Muscle of arm (tissue), 12 donors: ENCODE measurements around the gene PNPLA2. TPM values are rescaled to one million over a fixed set of nuclear protein-coding genes. Genes with fewer than 3 reads are reported as not detected.

Experiments used
- DNase-seq: peaks from one replicate; pipeline ENCODE4 v3.0.0-alpha.2; 2013
- polyA plus RNA-seq, 12 donors: library from polyadenylated mRNA; unstranded; fragments of 120-200 nt; gene quantifications; one replicate each; pipeline ENCODE4 v1.2.1, GENCODE V29; 2013; ENCODE audit not compliant: insufficient read length in 12 of 12

The PNPLA2 gene
- polyA plus RNA-seq, 12 donors = 19.5 to 40.3 (median 23.8) TPM; not detected in 1

DNA sequence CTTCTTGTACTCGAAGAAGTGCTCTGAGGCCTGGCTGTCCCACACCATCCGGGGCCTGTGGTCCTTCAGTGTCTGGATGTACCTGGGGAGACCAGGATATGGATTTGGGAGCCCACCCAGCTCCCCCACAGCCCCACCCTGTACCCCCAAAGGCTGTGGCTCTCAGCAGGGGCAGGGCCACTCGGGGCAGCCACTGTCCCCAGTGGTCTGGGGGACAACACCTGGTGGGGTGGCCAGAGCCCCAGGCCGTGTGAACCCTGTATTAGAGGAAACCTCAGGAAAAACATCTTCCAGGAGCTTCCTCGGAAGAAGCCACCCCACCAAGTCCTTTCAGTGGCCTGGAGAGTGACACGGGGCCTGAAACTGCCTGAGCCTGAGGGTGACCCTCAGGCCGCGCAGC lies 51.7 kb downstream of the PNPLA2 start:
- no peak for DNase-seq

DNA sequence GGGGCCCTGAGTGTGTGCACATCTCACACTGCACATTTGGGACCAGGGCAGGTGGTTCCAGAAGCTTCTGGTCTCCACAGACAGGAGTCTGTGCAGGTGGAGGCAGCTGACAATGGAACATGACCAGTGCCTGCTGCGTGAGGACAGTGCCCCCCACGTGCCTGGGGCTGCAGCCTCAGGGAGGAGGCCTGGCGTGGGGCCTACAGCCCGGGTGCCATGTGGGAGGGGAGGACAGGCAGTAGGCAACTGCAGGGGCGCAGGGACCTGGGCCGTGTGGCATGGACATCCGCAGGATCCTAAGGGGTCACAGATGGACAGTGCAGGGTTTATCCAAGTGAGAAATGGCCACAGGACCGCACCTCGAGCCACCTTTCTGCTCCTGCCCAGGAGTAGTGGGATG lies 52.8 kb downstream of the PNPLA2 start:
- DNase-seq = no peak

DNA sequence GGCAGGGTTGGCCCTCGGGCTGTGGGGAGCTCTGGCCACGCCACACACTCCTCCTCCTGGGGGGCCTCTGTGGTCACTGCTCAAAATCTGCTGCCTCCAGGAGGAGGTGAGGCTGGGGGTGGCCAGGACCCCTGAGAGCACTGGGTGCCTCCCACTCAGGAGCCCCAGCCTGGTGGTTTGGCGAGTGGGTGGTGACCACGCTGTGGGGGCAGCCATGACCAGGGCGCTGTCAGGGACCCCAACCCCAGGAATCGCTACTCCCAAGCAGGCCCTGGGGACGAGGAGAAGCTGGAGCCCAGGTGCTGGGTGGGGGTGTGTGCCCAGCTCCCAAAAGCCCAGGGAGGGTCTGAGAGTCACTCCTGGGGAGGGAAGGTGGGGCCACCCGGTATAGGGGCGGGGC lies 54.1 kb downstream of the PNPLA2 start:
- no peak for DNase-seq

DNA sequence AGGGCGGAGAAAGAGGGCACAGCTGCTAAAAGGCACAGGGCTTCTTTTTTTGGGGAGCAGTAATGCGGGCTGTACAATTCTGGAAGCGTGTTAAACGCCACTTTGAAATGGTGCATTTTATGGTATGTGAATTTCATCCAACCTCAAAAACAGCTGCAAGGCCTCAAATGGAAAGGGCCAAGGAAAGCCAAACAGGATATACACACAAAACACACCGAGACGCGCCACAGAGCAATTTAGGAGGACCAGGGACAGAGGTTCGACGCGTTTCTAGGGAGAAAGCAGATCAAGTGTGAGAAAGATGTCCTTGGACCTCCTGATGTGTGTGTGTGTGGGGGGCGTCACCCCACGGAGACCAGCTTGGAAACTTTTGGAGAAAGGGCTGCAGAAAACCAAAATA lies 55.0 kb downstream of the PNPLA2 start:
- DNase-seq = no peak

Other genes with a start within 250 kb of the PNPLA2 start
- gene PHRF1, start 242.4 kb upstream of the PNPLA2 start, polyA plus RNA-seq = 10 to 100 TPM in 11 of 12 donors, not detected in 1; 13.6 to 31.4 (median 14.8) TPM
- 10 to 100 TPM in 5 of 12 donors, 1 to 10 TPM in 6, not detected in 1; 6.6 to 15.3 (median 9.9) TPM for gene IRF7, start 203.0 kb upstream of the PNPLA2 start, polyA plus RNA-seq
- gene CDHR5, start 194.0 kb upstream of the PNPLA2 start, polyA plus RNA-seq = 100 to 1,000 TPM in 1 of 12 donors, 1 to 10 TPM in 7, under 1 TPM in 3, not detected in 1; 0.49 to 137 (median 1.7) TPM
- gene SCT, start 191.7 kb upstream of the PNPLA2 start, polyA plus RNA-seq = 100 to 1,000 TPM in 1 of 12 donors, 10 to 100 TPM in 9, not detected in 2; 17.6 to 109 (median 52.1) TPM
- under 1 TPM in 9 of 12 donors, not detected in 3; 0.36 to 0.98 (median 0.71) TPM for gene DRD4, start 181.6 kb upstream of the PNPLA2 start, polyA plus RNA-seq
- gene DEAF1, start 123.7 kb upstream of the PNPLA2 start, polyA plus RNA-seq = 10 to 100 TPM in 11 of 12 donors, not detected in 1; 20.7 to 41.0 (median 24.3) TPM
- 10 to 100 TPM in 11 of 12 donors, not detected in 1; 13.0 to 34.8 (median 18.9) TPM for gene TMEM80, start 123.1 kb upstream of the PNPLA2 start, polyA plus RNA-seq
- 10 to 100 TPM in 4 of 12 donors, 1 to 10 TPM in 7, not detected in 1; 1.2 to 54.4 (median 2.7) TPM for gene EPS8L2, start 112.7 kb upstream of the PNPLA2 start, polyA plus RNA-seq
- 100 to 1,000 TPM in 1 of 12 donors, 10 to 100 TPM in 10, not detected in 1; 53.5 to 102 (median 62.2) TPM for gene TALDO1, start 71.5 kb upstream of the PNPLA2 start, polyA plus RNA-seq
- gene GATD1, start 41.4 kb upstream of the PNPLA2 start, polyA plus RNA-seq = 10 to 100 TPM in 11 of 12 donors, not detected in 1; 32.8 to 54.7 (median 36.4) TPM
- under 1 TPM in 10 of 12 donors, not detected in 2; 0.13 to 0.77 (median 0.36) TPM for gene CEND1, start 28.8 kb upstream of the PNPLA2 start, polyA plus RNA-seq
- 10 to 100 TPM in 6 of 12 donors, 1 to 10 TPM in 5, not detected in 1; 7.9 to 15.5 (median 10.6) TPM for gene SLC25A22, start 20.6 kb upstream of the PNPLA2 start, polyA plus RNA-seq
- 10 to 100 TPM in 1 of 12 donors, 1 to 10 TPM in 10, not detected in 1; 4.5 to 11.4 (median 6.5) TPM for gene PIDD1, start 13.7 kb upstream of the PNPLA2 start, polyA plus RNA-seq
- gene RPLP2, start 8.9 kb upstream of the PNPLA2 start, polyA plus RNA-seq = 1,000 to 10,000 TPM; 1,154 to 1,810 (median 1,407) TPM
- 10 to 100 TPM in 5 of 12 donors, 1 to 10 TPM in 6, not detected in 1; 5.8 to 34.3 (median 9.8) TPM for gene CRACR2B, start 9.0 kb downstream of the PNPLA2 start, polyA plus RNA-seq
- 100 to 1,000 TPM in 10 of 12 donors, 10 to 100 TPM in 1, not detected in 1; 75.9 to 300 (median 133) TPM for gene CD151, start 14.0 kb downstream of the PNPLA2 start, polyA plus RNA-seq
- gene POLR2L, start 23.6 kb downstream of the PNPLA2 start, polyA plus RNA-seq = 100 to 1,000 TPM in 6 of 12 donors, 10 to 100 TPM in 5, not detected in 1; 78.8 to 121 (median 100) TPM
- gene TSPAN4, start 23.9 kb downstream of the PNPLA2 start, polyA plus RNA-seq = 100 to 1,000 TPM in 1 of 12 donors, 10 to 100 TPM in 10, not detected in 1; 35.8 to 102 (median 46.9) TPM
- gene CHID1, start 91.9 kb downstream of the PNPLA2 start, polyA plus RNA-seq = 10 to 100 TPM in 11 of 12 donors, not detected in 1; 45.9 to 70.1 (median 58.2) TPM
- 100 to 1,000 TPM in 1 of 12 donors, 10 to 100 TPM in 10, not detected in 1; 39.8 to 131 (median 46.5) TPM for gene AP2A2, start 107.0 kb downstream of the PNPLA2 start, polyA plus RNA-seq
- 1 to 10 TPM in 1 of 12 donors, under 1 TPM in 9, not detected in 2; 0.10 to 1.4 (median 0.31) TPM for gene MUC6, start 217.8 kb downstream of the PNPLA2 start, polyA plus RNA-seq